K562 (cell line): ENCODE measurements around the gene METTL25B.

Source experiments
- BRCA1 ChIP-seq, 2 experiments: fragments of 450-650 bp in 1 of 2; sonication (generic) in 1 of 2; formaldehyde crosslinking in 1 of 2; IDR thresholded peaks; 2 replicates each; pipeline versions ENCODE4 v1.5.0 to v1.6.1; 2017 to 2020; ENCODE audit warnings: mild to moderate bottlenecking in 1 of 2, missing genetic modification reagents in 1 of 2
- CREM ChIP-seq: IDR thresholded peaks from 2 replicates; pipeline ENCODE4 v1.6.1; 2014; ENCODE audit warnings: antibody characterized with exemption, low read depth
- ELF1 ChIP-seq: fragments of 200-800 bp; sonication (Bioruptor generic); IDR thresholded peaks from 2 replicates; pipeline ENCODE4 v1.6.1; 2016; ENCODE audit warnings: missing genetic modification characterization, missing compliant biosample characterization
- KDM1A ChIP-seq, 2 experiments: fragments of 450-650 bp; IDR thresholded peaks; 2 replicates each; pipeline ENCODE4 v1.6.1; 2016; ENCODE audit warnings: mild to moderate bottlenecking in 2 of 2
- POLR2AphosphoS5 ChIP-seq: IDR thresholded peaks from 2 replicates; pipeline ENCODE4 v1.6.1; 2011; ENCODE audit warnings: mild to moderate bottlenecking, low read depth, low read length, moderate library complexity; ENCODE audit not compliant: control insufficient read depth, insufficient read depth
- RUNX1 ChIP-seq: sonication (generic); IDR thresholded peaks from 2 replicates; pipeline ENCODE4 v1.6.1; 2016; ENCODE audit warnings: antibody characterized with exemption, low read depth
- SRSF3 ChIP-seq: fragments of 200-400 bp; formaldehyde crosslinking; IDR thresholded peaks from 2 replicates; pipeline ENCODE4 v1.6.1; 2016; ENCODE audit warnings: mild to moderate bottlenecking, low read length, moderate library complexity; ENCODE audit not compliant: insufficient read depth
- ZNF785 ChIP-seq: fragments of 250-450 bp; sonication (Bioruptor Pico); IDR thresholded peaks from 2 replicates; pipeline ENCODE4 v1.4.0; 2020; ENCODE audit warnings: mild to moderate bottlenecking
- TF ChIP-seq, protein P1 (sequence below), 2 experiments: fragments of 450-650 bp in 1 of 2; IDR thresholded peaks; 2 replicates each; pipeline ENCODE4 v1.6.1; 2011 to 2017; ENCODE audit warnings: low read depth in 2 of 2, antibody characterized with exemption in 1 of 2, borderline replicate concordance in 1 of 2, low read length in 1 of 2, mild to moderate bottlenecking in 1 of 2, mixed read lengths in 1 of 2; ENCODE audit not compliant: control insufficient read depth in 1 of 2

DNA sequence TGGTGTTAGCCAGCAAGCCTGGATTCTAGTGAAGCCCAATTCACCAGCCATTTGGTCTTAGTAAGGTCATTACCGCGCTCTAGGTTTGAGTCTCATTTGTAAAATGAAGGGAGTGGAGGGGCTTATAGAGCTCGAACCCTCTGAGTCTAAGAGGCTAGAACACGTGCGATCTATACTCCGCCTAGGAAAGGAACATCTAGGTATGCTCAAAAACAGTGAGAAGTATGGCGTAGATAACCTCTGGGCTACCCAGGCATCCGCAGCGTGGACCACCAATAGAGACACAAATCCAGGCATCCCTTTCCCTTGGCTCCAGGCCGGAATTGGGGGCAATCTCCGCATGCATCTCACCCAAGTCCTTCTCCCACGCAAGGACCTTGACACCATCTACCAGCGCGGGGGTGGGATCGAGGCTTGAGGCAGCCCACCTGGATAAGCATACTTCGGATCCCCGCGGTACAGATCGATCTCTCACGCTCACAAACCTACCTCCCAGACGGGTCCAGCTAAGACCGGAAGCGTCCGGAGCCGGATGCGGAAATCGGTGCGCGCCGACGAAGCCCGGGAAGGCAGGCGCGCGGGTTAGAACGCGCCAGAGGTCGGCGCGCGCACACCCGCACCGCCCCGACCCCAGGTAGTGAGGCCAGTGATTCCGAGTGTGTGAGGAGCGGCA is at the start of gene METTL25B:
- TF ChIP-seq CREM (peak; percentile 89), SRSF3 (no peak), RUNX1 (no peak), BRCA1 (IDR thresholded peaks at IDR 0.05) (no peak), BRCA1 (CRISPR knock-in tag; IDR thresholded peaks at IDR 0.05) (no peak), ZNF785 (CRISPR knock-in tag) (no peak), KDM1A (IDR thresholded peaks at IDR 0.05) (no peak), POLR2AphosphoS5 (peak; percentile 75; the same call in 1 of the 2 replicates), ELF1 (tag) (no peak)
- TF ChIP-seq, protein P1, sequence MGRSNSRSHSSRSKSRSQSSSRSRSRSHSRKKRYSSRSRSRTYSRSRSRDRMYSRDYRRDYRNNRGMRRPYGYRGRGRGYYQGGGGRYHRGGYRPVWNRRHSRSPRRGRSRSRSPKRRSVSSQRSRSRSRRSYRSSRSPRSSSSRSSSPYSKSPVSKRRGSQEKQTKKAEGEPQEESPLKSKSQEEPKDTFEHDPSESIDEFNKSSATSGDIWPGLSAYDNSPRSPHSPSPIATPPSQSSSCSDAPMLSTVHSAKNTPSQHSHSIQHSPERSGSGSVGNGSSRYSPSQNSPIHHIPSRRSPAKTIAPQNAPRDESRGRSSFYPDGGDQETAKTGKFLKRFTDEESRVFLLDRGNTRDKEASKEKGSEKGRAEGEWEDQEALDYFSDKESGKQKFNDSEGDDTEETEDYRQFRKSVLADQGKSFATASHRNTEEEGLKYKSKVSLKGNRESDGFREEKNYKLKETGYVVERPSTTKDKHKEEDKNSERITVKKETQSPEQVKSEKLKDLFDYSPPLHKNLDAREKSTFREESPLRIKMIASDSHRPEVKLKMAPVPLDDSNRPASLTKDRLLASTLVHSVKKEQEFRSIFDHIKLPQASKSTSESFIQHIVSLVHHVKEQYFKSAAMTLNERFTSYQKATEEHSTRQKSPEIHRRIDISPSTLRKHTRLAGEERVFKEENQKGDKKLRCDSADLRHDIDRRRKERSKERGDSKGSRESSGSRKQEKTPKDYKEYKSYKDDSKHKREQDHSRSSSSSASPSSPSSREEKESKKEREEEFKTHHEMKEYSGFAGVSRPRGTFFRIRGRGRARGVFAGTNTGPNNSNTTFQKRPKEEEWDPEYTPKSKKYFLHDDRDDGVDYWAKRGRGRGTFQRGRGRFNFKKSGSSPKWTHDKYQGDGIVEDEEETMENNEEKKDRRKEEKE (IDR thresholded peaks at IDR 0.05; ENCODE audit: borderline replicate concordance in 1 of 2, control insufficient read depth in 1 of 2, low read depth in 2 of 2, low read length in 1 of 2) = no peak
